22Rv1 (cell line): ENCODE measurements around the gene F9.

Source experiments
- CTCF ChIP-seq: fragments of 450-650 bp; IDR thresholded peaks from 2 replicates; pipeline ENCODE4 v1.5.1; 2017; ENCODE audit warnings: mild to moderate bottlenecking
- ZFX ChIP-seq: fragments of 450-650 bp; IDR thresholded peaks from 2 replicates; pipeline ENCODE4 v1.6.1; 2017; ENCODE audit warnings: antibody characterized with exemption, borderline replicate concordance

GRCh38 chrX:139508099-139508498 is 22.4 kb upstream of the F9 start:
- TF ChIP-seq CTCF (no peak), ZFX (no peak)
